HG02938 (cell line): ENCODE measurements around the gene BRWD1.
"Not testable (repeated sequence)": the region's sequence is repeated elsewhere in the genome, so short reads cannot be mapped to it uniquely, and the experiment has no call there.

Experiments
- ATAC-seq: cut with Tn5 transposase; IDR thresholded peaks from one replicate; pipeline ENCODE4 v1.9.1; 2021; ENCODE audit warnings: mild to moderate bottlenecking, moderate library complexity; ENCODE audit not compliant: unreplicated experiment

BRWD1 gene

GRCh38 chr21:39176271-39176709 is 137.1 kb downstream of the BRWD1 start:
- ATAC-seq: no peak

DNA sequence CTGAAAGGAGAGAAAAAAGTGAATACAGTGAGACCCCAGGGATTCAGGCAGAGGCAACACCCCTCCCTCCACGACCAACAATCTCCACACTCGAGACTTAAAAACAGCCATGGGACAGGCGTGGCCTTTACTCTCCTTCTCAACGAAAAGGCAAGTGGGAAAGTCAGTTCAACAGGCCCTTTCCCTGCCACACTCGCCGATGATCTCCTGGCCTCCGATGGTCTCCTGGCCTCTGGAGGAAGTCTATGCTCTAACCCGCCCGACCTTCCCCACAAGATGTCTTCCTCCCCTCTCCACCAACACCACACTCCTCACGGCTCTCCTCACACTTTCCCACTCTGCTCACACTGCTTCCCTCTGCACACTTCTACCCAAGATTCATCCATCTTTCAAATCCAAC is 137.8 kb downstream of the BRWD1 start:
- no peak for ATAC-seq

- no peak for ATAC-seq
Measured at GRCh38 chr21:39175154-39175553, 138.3 kb downstream of the BRWD1 start.

GRCh38 chr21:39173716-39174680 is 139.4 kb downstream of the BRWD1 start:
- no peak for ATAC-seq

- ATAC-seq: no peak
Measured at GRCh38 chr21:39169906-39170305, 143.5 kb downstream of the BRWD1 start.

DNA sequence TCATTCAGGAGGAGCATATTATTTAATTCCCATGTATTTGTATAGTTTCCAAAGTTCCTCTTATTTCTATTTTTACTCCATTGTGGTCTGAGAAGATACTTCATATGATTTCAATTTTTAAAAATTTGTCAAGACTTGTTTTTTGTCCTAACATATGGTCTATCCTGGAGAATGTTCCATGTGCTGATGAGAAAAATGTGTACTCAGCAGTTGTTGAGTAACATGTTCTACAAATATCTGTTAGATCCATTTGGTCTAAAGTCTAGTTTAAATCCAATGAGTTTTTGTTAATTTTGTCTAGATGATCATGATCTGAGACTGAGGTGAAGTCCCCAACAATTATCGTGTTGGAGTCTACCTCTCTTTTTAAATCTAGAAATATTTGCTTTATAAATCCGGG is 144.6 kb downstream of the BRWD1 start:
- no peak for ATAC-seq

- no peak for ATAC-seq
Measured at GRCh38 chr21:39164523-39164922, 148.9 kb downstream of the BRWD1 start.

GRCh38 chr21:39161064-39161463 is 152.4 kb downstream of the BRWD1 start:
- no peak for ATAC-seq

DNA sequence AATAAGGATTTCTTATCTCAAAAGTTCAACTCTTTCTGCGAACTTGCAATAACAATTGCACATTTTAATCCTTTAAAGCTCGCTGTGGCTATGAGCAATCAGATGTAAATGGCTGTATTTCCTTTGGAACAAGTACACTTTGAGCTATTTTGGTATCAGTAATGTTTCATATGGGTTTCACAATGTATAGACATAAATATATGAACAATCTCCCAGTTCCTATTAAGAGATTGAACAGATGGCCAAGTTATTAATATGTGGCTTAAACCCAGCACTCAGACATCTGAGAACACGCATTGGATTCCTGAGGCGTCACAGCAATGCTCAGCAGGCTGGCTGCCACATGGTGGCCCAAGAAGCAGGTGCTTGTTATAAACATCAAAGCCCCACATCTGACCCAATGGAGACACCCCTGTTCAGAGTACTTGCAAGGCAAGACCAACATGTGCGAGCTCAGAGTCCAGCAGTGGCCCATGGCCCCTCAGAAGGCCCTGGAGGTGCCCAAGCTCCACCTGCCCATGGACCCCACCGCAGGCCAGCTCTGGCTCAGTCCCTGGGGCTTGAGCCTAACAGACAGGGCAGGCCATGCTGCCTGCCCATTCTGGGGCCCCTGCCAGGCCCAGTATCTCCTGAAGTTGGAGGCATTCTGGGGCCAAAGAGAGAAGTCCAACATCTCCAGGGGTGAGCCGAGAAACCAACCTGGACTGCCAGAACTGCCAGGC is 153.9 kb downstream of the BRWD1 start:
- ATAC-seq: no peak

- ATAC-seq: not testable (repeated sequence)
Measured at GRCh38 chr21:39157241-39157640, 156.2 kb downstream of the BRWD1 start.

DNA sequence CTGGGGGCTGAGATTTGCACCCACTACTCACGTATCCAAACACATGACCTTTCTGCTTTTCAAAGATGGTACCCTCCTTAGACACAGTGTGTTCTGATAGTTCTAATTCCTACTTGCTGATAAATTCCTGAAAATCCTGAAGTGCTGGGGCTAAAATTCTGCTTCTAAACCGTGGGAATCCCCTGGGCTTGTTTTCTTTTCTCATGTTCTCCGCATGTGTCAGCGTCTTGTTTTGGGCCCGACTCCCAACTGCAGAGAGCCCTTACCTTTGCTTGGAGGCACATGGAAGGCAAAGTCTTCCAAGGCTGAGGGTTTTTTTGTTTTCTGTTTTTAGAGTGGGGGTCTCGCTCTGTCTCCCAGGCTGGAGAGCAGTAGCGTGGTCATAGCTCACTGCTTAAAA is 157.4 kb downstream of the BRWD1 start:
- ATAC-seq: no peak

DNA sequence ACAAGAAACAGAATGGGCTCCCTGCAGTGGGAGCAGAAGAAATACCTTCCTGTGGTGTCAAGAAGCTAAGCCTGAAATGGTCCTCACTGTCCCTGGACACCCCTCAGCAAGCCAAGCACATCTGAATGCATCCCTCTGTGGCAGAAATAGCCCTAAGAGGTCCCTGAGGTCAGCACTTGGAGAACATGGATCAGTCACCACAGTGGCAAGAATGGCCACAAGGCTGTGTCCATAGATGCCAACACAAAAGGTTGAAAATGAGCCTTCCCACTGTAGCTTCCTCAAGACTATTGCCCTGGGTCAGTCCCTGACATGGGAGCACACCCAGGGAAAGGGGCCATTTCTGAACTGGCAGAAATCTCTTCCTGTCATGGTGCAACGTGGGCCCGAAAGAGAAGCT is 157.9 kb downstream of the BRWD1 start:
- no peak for ATAC-seq

DNA sequence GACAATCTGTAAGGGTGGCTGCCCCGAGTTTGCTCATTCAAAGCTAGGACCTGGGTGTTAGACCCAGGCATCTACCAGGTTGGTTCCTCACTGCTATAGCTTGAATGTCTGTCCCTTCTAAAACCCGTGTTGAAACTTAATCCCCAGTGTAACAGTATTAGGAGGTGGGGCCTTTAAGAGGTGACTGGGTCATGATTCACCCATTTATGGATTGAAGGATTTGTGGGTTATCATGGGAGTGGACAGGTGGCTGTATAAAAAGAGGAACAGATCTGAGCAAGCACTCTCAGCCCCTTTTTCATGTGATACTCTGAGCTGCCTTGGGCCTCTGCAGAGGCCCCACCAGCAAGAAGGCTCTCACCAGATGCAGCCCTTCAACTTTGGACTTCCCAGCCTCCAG is 159.6 kb downstream of the BRWD1 start:
- no peak for ATAC-seq

GRCh38 chr21:39153373-39153772 is 160.1 kb downstream of the BRWD1 start:
- no peak for ATAC-seq

GRCh38 chr21:39152271-39152670 is 161.2 kb downstream of the BRWD1 start:
- ATAC-seq: no peak

GRCh38 chr21:39150877-39151276 is 162.6 kb downstream of the BRWD1 start:
- no peak for ATAC-seq

DNA sequence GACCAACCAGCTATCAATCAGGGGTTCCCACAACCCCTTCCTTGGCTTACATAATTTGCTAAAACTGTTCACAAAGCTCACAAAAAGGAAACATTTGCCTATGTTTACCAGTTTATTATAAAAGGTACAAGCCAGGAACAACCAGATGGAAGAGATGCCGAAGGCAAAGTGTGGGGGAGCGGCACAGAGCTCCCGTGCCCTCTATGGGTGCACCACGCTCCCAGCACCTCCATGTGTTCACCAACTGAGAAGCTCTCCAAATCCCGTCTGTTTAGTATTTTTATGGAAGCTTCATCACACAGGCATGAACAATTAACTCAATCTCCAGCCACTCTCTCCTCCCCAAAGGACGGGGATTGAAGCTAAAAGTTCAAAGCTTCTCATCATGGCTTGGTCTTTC is 163.1 kb downstream of the BRWD1 start:
- no peak for ATAC-seq

- no peak for ATAC-seq
Measured at GRCh38 chr21:39149882-39150281, 163.6 kb downstream of the BRWD1 start.

- no peak for ATAC-seq
Measured at GRCh38 chr21:39148975-39149374, 164.5 kb downstream of the BRWD1 start.

- ATAC-seq: no peak
Measured at GRCh38 chr21:39144191-39144590, 169.2 kb downstream of the BRWD1 start.

GRCh38 chr21:39142972-39143371 is 170.5 kb downstream of the BRWD1 start:
- ATAC-seq: no peak

- ATAC-seq: no peak
Measured at GRCh38 chr21:39141502-39141901, 171.9 kb downstream of the BRWD1 start.
